ENCODE data around the gene POLR1D. TPM values are rescaled to one million over a fixed set of nuclear protein-coding genes. Genes with fewer than 3 reads are reported as not detected.

Gene POLR1D
- total RNA-seq, 1 donor from 2014 or later = 153 TPM

DNA sequence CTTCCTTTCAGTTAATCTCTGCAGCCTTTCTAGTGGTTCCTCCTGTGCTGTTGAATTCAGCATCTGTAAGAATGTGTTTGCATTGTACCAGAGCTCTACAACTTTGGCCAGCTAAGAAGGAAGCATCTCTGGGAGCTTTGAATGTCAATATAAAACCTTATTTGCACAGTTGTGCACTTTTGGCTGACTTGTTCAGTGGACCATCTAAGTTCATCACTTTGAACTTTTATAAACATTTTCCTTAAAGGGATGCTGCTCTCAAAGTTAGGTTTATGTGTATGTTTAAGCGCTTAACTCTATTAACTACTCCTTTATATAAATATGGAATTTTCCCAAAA is 15.6 kb downstream of the POLR1D start:
- Mint-ChIP-seq H3K36me3 (ENCODE audit: insufficient read depth) (no peaks in the 10 kb centered on the region), H3K4me1 (ENCODE audit: low read depth) (no peaks in the 10 kb centered on the region), H3K9me3 (ENCODE audit: low read depth) (no peaks in the 10 kb centered on the region), H3K4me3 (ENCODE audit: low read depth) (no peak overlapping the region), H3K27me3 (no peaks in the 10 kb centered on the region), H3K27ac (no peak overlapping the region)
- no peak for DNase-seq (ENCODE audit: low spot score, unreplicated experiment)
- TF ChIP-seq, protein P1, sequence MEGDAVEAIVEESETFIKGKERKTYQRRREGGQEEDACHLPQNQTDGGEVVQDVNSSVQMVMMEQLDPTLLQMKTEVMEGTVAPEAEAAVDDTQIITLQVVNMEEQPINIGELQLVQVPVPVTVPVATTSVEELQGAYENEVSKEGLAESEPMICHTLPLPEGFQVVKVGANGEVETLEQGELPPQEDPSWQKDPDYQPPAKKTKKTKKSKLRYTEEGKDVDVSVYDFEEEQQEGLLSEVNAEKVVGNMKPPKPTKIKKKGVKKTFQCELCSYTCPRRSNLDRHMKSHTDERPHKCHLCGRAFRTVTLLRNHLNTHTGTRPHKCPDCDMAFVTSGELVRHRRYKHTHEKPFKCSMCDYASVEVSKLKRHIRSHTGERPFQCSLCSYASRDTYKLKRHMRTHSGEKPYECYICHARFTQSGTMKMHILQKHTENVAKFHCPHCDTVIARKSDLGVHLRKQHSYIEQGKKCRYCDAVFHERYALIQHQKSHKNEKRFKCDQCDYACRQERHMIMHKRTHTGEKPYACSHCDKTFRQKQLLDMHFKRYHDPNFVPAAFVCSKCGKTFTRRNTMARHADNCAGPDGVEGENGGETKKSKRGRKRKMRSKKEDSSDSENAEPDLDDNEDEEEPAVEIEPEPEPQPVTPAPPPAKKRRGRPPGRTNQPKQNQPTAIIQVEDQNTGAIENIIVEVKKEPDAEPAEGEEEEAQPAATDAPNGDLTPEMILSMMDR (IDR thresholded peaks at IDR 0.05; ENCODE audit: unreplicated experiment) = no peak

- DNase-seq (ENCODE audit: low spot score, unreplicated experiment) = no peak
- TF ChIP-seq, protein P1 (IDR thresholded peaks at IDR 0.05; ENCODE audit: unreplicated experiment) = no peak
- Mint-ChIP-seq H3K4me1 (ENCODE audit: low read depth) (no peaks in the 10 kb centered on the region), H3K9me3 (ENCODE audit: low read depth) (no peaks in the 10 kb centered on the region), H3K27ac (no peak overlapping the region), H3K27me3 (no peaks in the 10 kb centered on the region), H3K4me3 (ENCODE audit: low read depth) (no peak overlapping the region), H3K36me3 (ENCODE audit: insufficient read depth) (no peaks in the 10 kb centered on the region)
Measured at GRCh38 chr13:27638001-27638400, 16.3 kb downstream of the POLR1D start.

- H3K4me1 Mint-ChIP-seq (ENCODE audit: low read depth) = peaks cover 4% of the 10 kb centered on the region
- H3K36me3 Mint-ChIP-seq (ENCODE audit: insufficient read depth) = no peaks in the 10 kb centered on the region
- H3K4me3 Mint-ChIP-seq (ENCODE audit: low read depth) = no peak overlapping the region
- TF ChIP-seq, protein P1 (IDR thresholded peaks at IDR 0.05; ENCODE audit: unreplicated experiment) = no peak
- no peaks in the 10 kb centered on the region for H3K27me3 Mint-ChIP-seq
- no peak overlapping the region for H3K27ac Mint-ChIP-seq
- no peak for DNase-seq (ENCODE audit: low spot score, unreplicated experiment)
- H3K9me3 Mint-ChIP-seq (ENCODE audit: low read depth) = no peaks in the 10 kb centered on the region
Measured at GRCh38 chr13:27638521-27638920, 16.8 kb downstream of the POLR1D start.

DNA sequence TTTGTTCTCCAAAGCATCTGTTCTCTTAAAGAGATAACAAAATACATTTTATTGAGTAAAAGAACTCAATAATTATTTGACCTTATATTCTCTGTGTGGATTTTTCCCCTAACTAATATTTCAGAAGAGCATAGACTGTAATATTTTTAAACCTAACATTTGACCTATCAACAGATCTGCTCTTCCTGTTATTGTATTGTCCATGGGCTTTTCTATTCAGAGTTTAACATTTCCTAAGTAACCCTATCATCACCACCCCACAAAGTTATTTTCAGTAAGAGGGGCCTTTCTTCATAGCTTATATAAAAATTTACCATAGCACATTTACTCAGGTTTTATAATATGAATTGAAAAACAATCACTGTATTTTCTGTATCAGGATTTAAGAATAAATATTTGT is 17.5 kb downstream of the POLR1D start:
- H3K27ac Mint-ChIP-seq = no peak overlapping the region

GRCh38 chr13:27641711-27642502 is 20.2 kb downstream of the POLR1D start:
- Mint-ChIP-seq H3K27me3 (no peaks in the 10 kb centered on the region), H3K36me3 (ENCODE audit: insufficient read depth) (peaks cover 2% of the 10 kb centered on the region), H3K9me3 (ENCODE audit: low read depth) (no peaks in the 10 kb centered on the region), H3K27ac (no peak overlapping the region), H3K4me3 (ENCODE audit: low read depth) (no peak overlapping the region), H3K4me1 (ENCODE audit: low read depth) (peaks cover 14% of the 10 kb centered on the region)
- TF ChIP-seq, protein P1 (IDR thresholded peaks at IDR 0.05; ENCODE audit: unreplicated experiment) = no peak
- DNase-seq (ENCODE audit: low spot score, unreplicated experiment) = no peak

More for the DNA sequence above, 17.5 kb downstream of the POLR1D start:
- no peak for DNase-seq (ENCODE audit: low spot score, unreplicated experiment)
- H3K9me3 Mint-ChIP-seq (ENCODE audit: low read depth) = no peaks in the 10 kb centered on the region
- H3K36me3 Mint-ChIP-seq (ENCODE audit: insufficient read depth) = no peaks in the 10 kb centered on the region
- no peaks in the 10 kb centered on the region for H3K27me3 Mint-ChIP-seq
- TF ChIP-seq, protein P1 (IDR thresholded peaks at IDR 0.05; ENCODE audit: unreplicated experiment) = no peak
- H3K4me3 Mint-ChIP-seq (ENCODE audit: low read depth) = no peak overlapping the region
- peaks cover 10% of the 10 kb centered on the region for H3K4me1 Mint-ChIP-seq (ENCODE audit: low read depth)
